ENCODE measurements around the gene FOXC2. TPM values are rescaled to one million over a fixed set of nuclear protein-coding genes. Genes with fewer than 3 reads are reported as not detected.

FOXC2 gene
- total RNA-seq, 5 donors from 2014 or later (not counting 1 experiment from before 2014, with no cell fraction given), result not detected

DNA sequence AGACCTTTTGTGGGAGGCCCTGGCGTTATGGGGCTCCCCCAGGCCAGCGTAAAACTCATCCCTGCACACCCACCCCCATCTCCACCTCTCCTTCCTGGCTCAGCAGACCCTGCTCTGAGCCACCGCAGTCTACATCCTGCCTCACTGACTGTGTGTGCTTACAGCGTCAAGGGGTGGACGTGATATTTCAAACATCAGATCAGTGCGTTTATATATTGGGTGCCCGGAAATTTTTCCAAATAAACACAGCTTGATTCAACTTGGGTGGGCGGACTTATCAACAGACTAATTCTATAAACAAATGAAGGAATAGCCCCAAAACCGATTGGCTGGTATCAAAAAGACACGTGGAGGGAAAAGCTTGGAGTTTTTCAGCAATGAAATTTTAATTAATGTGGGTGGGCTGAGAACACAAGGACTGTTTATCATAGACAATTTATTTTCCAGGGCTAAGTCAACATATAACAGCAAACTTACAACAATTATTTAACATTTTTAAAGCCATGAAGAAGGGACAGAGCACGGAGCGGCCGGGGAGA lies 11.5 kb downstream of the FOXC2 start, which contains the start of gene FOXL1:
FOXL1 (plus strand) TSS at position 489 of the 539 bp plus-strand sequence. CDS start 175 bp downstream, outside the sequence.
- H3K36me3 ChIP-seq (ENCODE audit: control insufficient read depth in 2 of 2, extremely low read depth in 1 of 2, insufficient read depth in 1 of 2, low read length in 1 of 2), result no peaks in the 10 kb centered on the region
- H3K27ac ChIP-seq (ENCODE audit: low read length), result no peak within 1 kb of the TSS
- H3K27me3 ChIP-seq (replicated peaks in 1 of 2; ENCODE audit: control insufficient read depth in 2 of 2, extremely low read depth in 1 of 2, insufficient read depth in 2 of 2, low read length in 1 of 2), result peaks cover 12 to 67% of the 10 kb centered on the region in 2 experiments
- Mint-ChIP-seq H3K9me3 (no peaks in the 10 kb centered on the region), H3K36me3 (no peaks in the 10 kb centered on the region), H3K4me1 (peaks cover 8 to 15% (median 13%) of the 10 kb centered on the region in 3 donors), H3K27me3 (peaks cover 64 to 81% of the 10 kb centered on the region in 2 donors), H3K27ac (no peak within 1 kb of the TSS), H3K4me3 (peak within 1 kb of the TSS in 1 of 3 donors; percentile 31)
- no peak for ATAC-seq (replicated peaks in 1 of 4)
- ChIA-PET CTCF (interaction anchor here in 1 of 2 donors (0.6 kb wide), 1 partner anchor 16 kb away, joined by 8 read pairs; no protein-coding TSS in a partner anchor), POLR2A (no interaction called here)
- no peak within 1 kb of the TSS for H3K4me3 ChIP-seq (ENCODE audit: control insufficient read depth in 1 of 2, extremely low read depth in 1 of 2, low read length in 1 of 2)
- peaks cover 0 to 15% of the 10 kb centered on the region in 2 experiments for H3K4me1 ChIP-seq (ENCODE audit: control insufficient read depth in 1 of 2, extremely low read depth in 1 of 2, insufficient read depth in 2 of 2, low read length in 2 of 2)
- H3K9me3 ChIP-seq, result no peaks in the 10 kb centered on the region
- WGBS (ENCODE audit: insufficient coverage), result 87% methylated on average over 7 of the region's 13 CpGs
- DNase-seq, result no peak

DNA sequence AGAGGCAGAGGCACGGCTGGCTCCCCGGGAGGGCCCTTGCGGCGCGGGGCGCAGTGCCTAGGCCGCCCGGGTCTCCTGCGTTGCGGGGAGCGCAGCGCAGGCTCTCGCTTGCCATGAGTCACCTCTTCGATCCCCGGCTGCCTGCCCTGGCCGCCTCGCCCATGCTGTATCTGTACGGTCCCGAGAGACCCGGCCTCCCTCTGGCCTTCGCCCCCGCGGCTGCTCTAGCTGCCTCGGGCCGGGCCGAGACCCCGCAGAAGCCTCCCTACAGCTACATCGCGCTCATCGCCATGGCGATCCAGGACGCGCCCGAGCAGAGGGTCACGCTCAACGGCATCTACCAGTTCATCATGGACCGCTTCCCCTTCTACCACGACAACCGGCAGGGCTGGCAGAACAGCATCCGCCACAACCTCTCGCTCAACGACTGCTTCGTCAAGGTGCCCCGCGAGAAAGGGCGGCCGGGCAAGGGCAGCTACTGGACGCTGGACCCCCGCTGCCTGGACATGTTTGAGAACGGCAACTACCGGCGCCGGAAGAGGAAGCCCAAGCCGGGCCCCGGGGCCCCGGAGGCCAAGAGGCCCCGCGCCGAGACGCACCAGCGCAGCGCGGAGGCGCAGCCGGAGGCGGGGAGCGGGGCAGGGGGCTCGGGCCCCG lies 12.1 kb downstream of the FOXC2 start:
- H3K27me3 ChIP-seq (replicated peaks in 1 of 2; ENCODE audit: control insufficient read depth in 2 of 2, extremely low read depth in 1 of 2, insufficient read depth in 2 of 2, low read length in 1 of 2), result peaks cover 12 to 65% of the 10 kb centered on the region in 2 experiments
- peaks cover 8 to 15% (median 13%) of the 10 kb centered on the region in 3 donors for H3K4me1 Mint-ChIP-seq
- CTCF ChIA-PET, result no interaction called here
- H3K4me1 ChIP-seq (ENCODE audit: control insufficient read depth in 1 of 2, extremely low read depth in 1 of 2, insufficient read depth in 2 of 2, low read length in 2 of 2), result peaks cover 0 to 15% of the 10 kb centered on the region in 2 experiments
- no peak overlapping the region for H3K4me3 Mint-ChIP-seq
- no peak overlapping the region for H3K4me3 ChIP-seq (ENCODE audit: control insufficient read depth in 1 of 2, extremely low read depth in 1 of 2, low read length in 1 of 2)
- no peaks in the 10 kb centered on the region for H3K36me3 Mint-ChIP-seq
- ATAC-seq (replicated peaks in 1 of 4), result no peak
- H3K27ac Mint-ChIP-seq, result no peak overlapping the region
- H3K27me3 Mint-ChIP-seq, result peaks cover 59 to 80% of the 10 kb centered on the region in 2 donors
- no peak for DNase-seq
- 9% methylated on average over 69 of the region's 69 CpGs for WGBS (ENCODE audit: insufficient coverage)
- no peak overlapping the region for H3K27ac ChIP-seq (ENCODE audit: low read length)
- POLR2A ChIA-PET, result no interaction called here
- no peaks in the 10 kb centered on the region for H3K36me3 ChIP-seq (ENCODE audit: control insufficient read depth in 2 of 2, extremely low read depth in 1 of 2, insufficient read depth in 1 of 2, low read length in 1 of 2)
- no peaks in the 10 kb centered on the region for H3K9me3 ChIP-seq
- H3K9me3 Mint-ChIP-seq, result no peaks in the 10 kb centered on the region

- ChIA-PET CTCF (no interaction called here), POLR2A (no interaction called here)
- DNase-seq, result no peak
- no peak for ATAC-seq (replicated peaks in 1 of 4)
- Histone ChIP-seq H3K4me3 (ENCODE audit: control insufficient read depth in 1 of 2, extremely low read depth in 1 of 2, low read length in 1 of 2) (no peak overlapping the region), H3K27ac (ENCODE audit: low read length) (no peak overlapping the region), H3K9me3 (no peaks in the 10 kb centered on the region), H3K4me1 (ENCODE audit: control insufficient read depth in 1 of 2, extremely low read depth in 1 of 2, insufficient read depth in 2 of 2, low read length in 2 of 2) (peaks cover 0 to 15% of the 10 kb centered on the region in 2 experiments), H3K36me3 (ENCODE audit: control insufficient read depth in 2 of 2, extremely low read depth in 1 of 2, insufficient read depth in 1 of 2, low read length in 1 of 2) (no peaks in the 10 kb centered on the region), H3K27me3 (replicated peaks in 1 of 2; ENCODE audit: control insufficient read depth in 2 of 2, extremely low read depth in 1 of 2, insufficient read depth in 2 of 2, low read length in 1 of 2) (peaks cover 12 to 66% of the 10 kb centered on the region in 2 experiments)
- WGBS (ENCODE audit: insufficient coverage), result 16% methylated on average over 69 of the region's 69 CpGs
- no peak overlapping the region for H3K27ac Mint-ChIP-seq
- peaks cover 8 to 15% (median 13%) of the 10 kb centered on the region in 3 donors for H3K4me1 Mint-ChIP-seq
- no peaks in the 10 kb centered on the region for H3K36me3 Mint-ChIP-seq
- no peak overlapping the region for H3K4me3 Mint-ChIP-seq
- peaks cover 53 to 74% of the 10 kb centered on the region in 2 donors for H3K27me3 Mint-ChIP-seq
- no peaks in the 10 kb centered on the region for H3K9me3 Mint-ChIP-seq
These were observed 12.8 kb downstream of the FOXC2 start for GRCh38 chr16:86579268-86580062.

GRCh38 chr16:86580063-86580790 lies 13.6 kb downstream of the FOXC2 start:
- Histone ChIP-seq H3K4me1 (ENCODE audit: control insufficient read depth in 1 of 2, extremely low read depth in 1 of 2, insufficient read depth in 2 of 2, low read length in 2 of 2) (peaks cover 0 to 15% of the 10 kb centered on the region in 2 experiments), H3K36me3 (ENCODE audit: control insufficient read depth in 2 of 2, extremely low read depth in 1 of 2, insufficient read depth in 1 of 2, low read length in 1 of 2) (no peaks in the 10 kb centered on the region), H3K4me3 (ENCODE audit: control insufficient read depth in 1 of 2, extremely low read depth in 1 of 2, low read length in 1 of 2) (no peak overlapping the region), H3K27ac (ENCODE audit: low read length) (no peak overlapping the region), H3K27me3 (replicated peaks in 1 of 2; ENCODE audit: control insufficient read depth in 2 of 2, extremely low read depth in 1 of 2, insufficient read depth in 2 of 2, low read length in 1 of 2) (peaks cover 13 to 67% of the 10 kb centered on the region in 2 experiments), H3K9me3 (no peaks in the 10 kb centered on the region)
- no peak for ATAC-seq (replicated peaks in 1 of 4)
- Mint-ChIP-seq H3K4me3 (no peak overlapping the region), H3K36me3 (no peaks in the 10 kb centered on the region), H3K4me1 (peaks cover 8 to 15% (median 13%) of the 10 kb centered on the region in 3 donors), H3K27me3 (peaks cover 48 to 69% of the 10 kb centered on the region in 2 donors), H3K9me3 (no peaks in the 10 kb centered on the region), H3K27ac (no peak overlapping the region)
- ChIA-PET POLR2A (no interaction called here), CTCF (no interaction called here)
- WGBS (ENCODE audit: insufficient coverage), result 79% methylated on average over 13 of the region's 19 CpGs
- DNase-seq, result no peak

DNA sequence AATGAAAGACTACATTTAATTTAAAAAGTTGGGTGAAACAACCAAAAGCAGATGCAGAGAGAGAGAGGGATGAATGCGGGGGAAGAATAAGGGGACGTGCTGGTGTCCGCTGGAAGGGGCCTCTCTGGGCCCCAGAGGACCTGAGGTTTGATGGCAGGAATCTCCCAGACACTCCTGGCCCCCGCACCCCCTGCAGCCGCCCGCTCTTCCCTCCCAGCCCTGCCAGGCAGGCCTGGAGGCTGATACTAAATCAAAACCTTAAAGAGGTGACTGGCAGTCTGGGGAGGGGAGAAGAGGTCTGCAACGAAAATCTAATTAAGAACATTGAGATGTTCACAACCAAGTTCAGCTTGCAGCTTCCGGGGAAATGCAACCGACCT lies 14.2 kb downstream of the FOXC2 start:
- Mint-ChIP-seq H3K4me3 (no peak overlapping the region), H3K27me3 (peaks cover 45 to 66% of the 10 kb centered on the region in 2 donors), H3K9me3 (no peaks in the 10 kb centered on the region), H3K27ac (no peak overlapping the region), H3K36me3 (no peaks in the 10 kb centered on the region), H3K4me1 (peaks cover 7 to 15% (median 12%) of the 10 kb centered on the region in 3 donors)
- ChIA-PET POLR2A (no interaction called here), CTCF (no interaction called here)
- Histone ChIP-seq H3K27ac (ENCODE audit: low read length) (no peak overlapping the region), H3K36me3 (ENCODE audit: control insufficient read depth in 2 of 2, extremely low read depth in 1 of 2, insufficient read depth in 1 of 2, low read length in 1 of 2) (no peaks in the 10 kb centered on the region), H3K27me3 (replicated peaks in 1 of 2; ENCODE audit: control insufficient read depth in 2 of 2, extremely low read depth in 1 of 2, insufficient read depth in 2 of 2, low read length in 1 of 2) (peaks cover 13 to 62% of the 10 kb centered on the region in 2 experiments), H3K4me1 (ENCODE audit: control insufficient read depth in 1 of 2, extremely low read depth in 1 of 2, insufficient read depth in 2 of 2, low read length in 2 of 2) (peaks cover 0 to 12% of the 10 kb centered on the region in 2 experiments), H3K9me3 (no peaks in the 10 kb centered on the region), H3K4me3 (ENCODE audit: control insufficient read depth in 1 of 2, extremely low read depth in 1 of 2, low read length in 1 of 2) (no peak overlapping the region)
- ATAC-seq (replicated peaks in 1 of 4), result no peak
- WGBS (ENCODE audit: insufficient coverage), result 80% methylated on average over 2 of the region's 9 CpGs
- no peak for DNase-seq

GRCh38 chr16:86581458-86581857 lies 14.8 kb downstream of the FOXC2 start:
- DNase-seq, result no peak
- POLR2A ChIA-PET, result no interaction called here
- peaks cover 45 to 59% of the 10 kb centered on the region in 2 donors for H3K27me3 Mint-ChIP-seq

More at GRCh38 chr16:86581458-86581857, 14.8 kb downstream of the FOXC2 start:
- peaks cover 0 to 5% of the 10 kb centered on the region in 2 experiments for H3K4me1 ChIP-seq (ENCODE audit: control insufficient read depth in 1 of 2, extremely low read depth in 1 of 2, insufficient read depth in 2 of 2, low read length in 2 of 2)
- no peaks in the 10 kb centered on the region for H3K9me3 ChIP-seq
- Mint-ChIP-seq H3K4me1 (peaks cover 3 to 10% (median 6%) of the 10 kb centered on the region in 3 donors), H3K9me3 (no peaks in the 10 kb centered on the region), H3K27ac (no peak overlapping the region), H3K4me3 (no peak overlapping the region), H3K36me3 (no peaks in the 10 kb centered on the region)
- WGBS (ENCODE audit: insufficient coverage), result 73% methylated on average over 2 of the region's 4 CpGs
- no peak overlapping the region for H3K27ac ChIP-seq (ENCODE audit: low read length)
- CTCF ChIA-PET, result no interaction called here
- no peak overlapping the region for H3K4me3 ChIP-seq (ENCODE audit: control insufficient read depth in 1 of 2, extremely low read depth in 1 of 2, low read length in 1 of 2)
- no peak for ATAC-seq (replicated peaks in 1 of 4)
- no peaks in the 10 kb centered on the region for H3K36me3 ChIP-seq (ENCODE audit: control insufficient read depth in 2 of 2, extremely low read depth in 1 of 2, insufficient read depth in 1 of 2, low read length in 1 of 2)
- peaks cover 14 to 57% of the 10 kb centered on the region in 2 experiments for H3K27me3 ChIP-seq (replicated peaks in 1 of 2; ENCODE audit: control insufficient read depth in 2 of 2, extremely low read depth in 1 of 2, insufficient read depth in 2 of 2, low read length in 1 of 2)
